Measurements from ENCODE around the gene FGD2. TPM values are rescaled to one million over a fixed set of nuclear protein-coding genes. Genes with fewer than 3 reads are reported as not detected.

FGD2 gene
- total and polyA plus RNA-seq, 2 donors (not counting 1 experiment from before 2014, with no cell fraction given), result 352 to 682 TPM

DNA sequence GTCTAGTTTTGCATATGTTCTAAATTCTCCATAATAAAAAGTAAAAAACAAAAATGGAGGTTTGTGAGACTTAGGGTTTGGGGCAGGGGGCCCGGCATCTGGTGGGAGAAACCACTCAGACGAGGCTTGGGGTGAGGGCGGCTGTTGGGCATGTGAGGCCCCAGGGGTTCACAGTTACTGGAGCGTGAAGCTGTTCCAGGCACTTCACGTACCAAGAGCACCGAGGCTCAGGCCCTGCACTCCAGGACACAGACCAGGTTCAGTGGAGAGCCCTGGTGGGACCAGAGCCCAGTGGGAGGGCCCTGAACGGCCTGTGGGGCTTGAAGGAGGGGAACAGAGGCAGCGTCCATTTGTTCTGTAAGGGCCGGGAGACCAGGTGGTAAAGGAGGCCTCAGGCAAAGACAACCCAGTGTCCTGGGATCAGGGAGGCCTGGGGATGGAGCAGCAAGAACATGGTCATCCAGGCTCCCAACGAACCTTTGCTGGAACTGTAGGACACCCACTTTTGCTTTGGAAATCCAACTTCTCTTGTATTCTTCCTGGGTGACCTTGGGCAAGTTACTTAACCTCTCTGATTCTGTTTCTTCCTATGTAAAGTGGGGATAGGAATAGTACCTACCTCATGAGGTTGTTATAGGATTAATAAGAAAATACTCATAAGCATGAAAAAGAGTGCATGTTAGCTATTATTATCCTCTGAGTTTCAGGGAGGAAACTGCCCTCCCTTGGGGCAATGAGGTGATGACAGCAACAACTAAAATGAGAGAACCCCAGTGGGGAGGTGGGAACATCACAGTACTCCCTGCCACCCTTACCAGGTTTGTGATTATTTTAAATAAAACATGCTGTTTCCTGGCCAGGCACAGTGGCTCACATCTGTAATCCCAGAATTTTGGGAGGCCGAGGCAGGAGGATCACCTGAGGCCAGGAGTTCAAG is 1.1 kb upstream of the FGD2 start:
- Histone ChIP-seq H3K27me3 (replicated peaks in 1 of 4; ENCODE audit: control extremely low read depth in 1 of 4, control insufficient read depth in 3 of 4, insufficient read depth in 4 of 4, low read length in 3 of 4) (no peaks in the 10 kb centered on the region), H3K4me1 (ENCODE audit: control insufficient read depth in 2 of 2, insufficient read depth in 2 of 2, low read length in 2 of 2) (peaks cover 54 to 73% of the 10 kb centered on the region in 2 donors), H3K79me2 (ENCODE audit: control insufficient read depth, insufficient read depth, low read length) (peaks cover 44% of the 10 kb centered on the region), H3K9ac (ENCODE audit: low read length) (peak overlapping the region; percentile 97), H3K36me3 (replicated peaks in 1 of 2; ENCODE audit: control extremely low read depth in 1 of 2, control insufficient read depth in 1 of 2, extremely low read depth in 1 of 2, insufficient read depth in 2 of 2, low read length in 1 of 2) (peaks cover 0 to 14% of the 10 kb centered on the region in 2 experiments), H3K4me2 (replicated peaks; ENCODE audit: low read depth, low read length, poor library complexity, severe bottlenecking) (peak overlapping the region; percentile 92), H2AFZ (ENCODE audit: insufficient read depth, low read depth, low read length, poor library complexity, severe bottlenecking) (peak overlapping the region; percentile 53), H4K20me1 (ENCODE audit: control insufficient read depth, insufficient read depth, low read length, poor library complexity, severe bottlenecking) (peaks cover 38% of the 10 kb centered on the region), H3K9me3 (ENCODE audit: control extremely low read depth in 1 of 3, control insufficient read depth in 2 of 3, insufficient read depth in 1 of 3, low read length in 2 of 3) (peaks cover 0 to 6% (median 0%) of the 10 kb centered on the region in 3 donors), H3K27ac (ENCODE audit: low read length in 2 of 2) (peak overlapping the region; percentile 80 to 92), H3K4me3 (ENCODE audit: control extremely low read depth in 1 of 5, extremely low read depth in 1 of 5, insufficient read depth in 1 of 5, low read depth in 2 of 5, low read length in 4 of 5) (peak overlapping the region; percentile 15 to 97 (median 85))
- DNase-seq (peak; percentile 80), ATAC-seq (ENCODE audit: low read depth) (peak; percentile 58)
- ChIA-PET POLR2A (interaction anchor here (0.6 to 4.0 kb wide), 10 partner anchors 9 to 177 kb away, joined by 3 to 40 read pairs (median 4); partner anchors contain the start of gene MTCH1), CTCF (interaction anchor here (0.6 to 5.1 kb wide), 9 partner anchors 13 to 119 kb away, joined by 3 to 113 read pairs (median 5); partner anchors contain the start of genes C6orf89 and MTCH1)
- Mint-ChIP-seq H3K9me3 (ENCODE audit: insufficient read depth) (no peaks in the 10 kb centered on the region), H3K4me1 (peaks cover 83% of the 10 kb centered on the region), H3K27me3 (no peaks in the 10 kb centered on the region), H3K4me3 (peak overlapping the region; percentile 89), H3K27ac (peak overlapping the region; percentile 91)
- 8% methylated on average over 10 of the region's 11 CpGs for WGBS (ENCODE audit: insufficient coverage)
- TF ChIP-seq, protein P1, sequence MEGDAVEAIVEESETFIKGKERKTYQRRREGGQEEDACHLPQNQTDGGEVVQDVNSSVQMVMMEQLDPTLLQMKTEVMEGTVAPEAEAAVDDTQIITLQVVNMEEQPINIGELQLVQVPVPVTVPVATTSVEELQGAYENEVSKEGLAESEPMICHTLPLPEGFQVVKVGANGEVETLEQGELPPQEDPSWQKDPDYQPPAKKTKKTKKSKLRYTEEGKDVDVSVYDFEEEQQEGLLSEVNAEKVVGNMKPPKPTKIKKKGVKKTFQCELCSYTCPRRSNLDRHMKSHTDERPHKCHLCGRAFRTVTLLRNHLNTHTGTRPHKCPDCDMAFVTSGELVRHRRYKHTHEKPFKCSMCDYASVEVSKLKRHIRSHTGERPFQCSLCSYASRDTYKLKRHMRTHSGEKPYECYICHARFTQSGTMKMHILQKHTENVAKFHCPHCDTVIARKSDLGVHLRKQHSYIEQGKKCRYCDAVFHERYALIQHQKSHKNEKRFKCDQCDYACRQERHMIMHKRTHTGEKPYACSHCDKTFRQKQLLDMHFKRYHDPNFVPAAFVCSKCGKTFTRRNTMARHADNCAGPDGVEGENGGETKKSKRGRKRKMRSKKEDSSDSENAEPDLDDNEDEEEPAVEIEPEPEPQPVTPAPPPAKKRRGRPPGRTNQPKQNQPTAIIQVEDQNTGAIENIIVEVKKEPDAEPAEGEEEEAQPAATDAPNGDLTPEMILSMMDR (IDR thresholded peaks at IDR 0.05), result no peak
- TF ChIP-seq EZH2 (IDR thresholded peaks at IDR 0.05; ENCODE audit: borderline replicate concordance, insufficient read depth, low read depth, low read length, poor library complexity, severe bottlenecking), result no peak
- intact Hi-C loops (cut with micrococcal nuclease), result loop anchor here (1.0 to 10.0 kb wide), 4 partner anchors 18 to 410 kb away; partner anchors contain the start of genes C6orf89, MTCH1 and SRSF3
